ENCODE measurements around the gene TACC2.

DNA sequence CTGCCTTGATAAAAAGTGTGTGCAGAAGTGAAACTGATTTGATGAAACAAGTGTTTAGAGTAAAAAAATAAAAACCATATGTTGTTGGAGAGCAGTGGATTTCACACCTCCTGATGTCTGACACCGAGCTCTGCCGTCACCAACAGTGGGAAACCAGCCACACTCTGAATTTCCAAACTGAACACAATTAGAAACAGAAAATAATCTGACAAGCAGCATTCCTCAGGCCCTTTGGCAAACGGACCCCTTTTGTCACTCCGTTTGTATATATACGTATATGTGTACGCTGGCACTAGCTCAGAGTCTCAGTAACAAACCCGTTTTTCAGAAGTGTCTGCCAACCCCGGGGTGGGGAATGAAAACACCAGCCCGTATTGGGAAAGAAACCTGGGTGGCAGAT is 32.4 kb downstream of the TACC2 start:
- TF ChIP-seq, protein P1, sequence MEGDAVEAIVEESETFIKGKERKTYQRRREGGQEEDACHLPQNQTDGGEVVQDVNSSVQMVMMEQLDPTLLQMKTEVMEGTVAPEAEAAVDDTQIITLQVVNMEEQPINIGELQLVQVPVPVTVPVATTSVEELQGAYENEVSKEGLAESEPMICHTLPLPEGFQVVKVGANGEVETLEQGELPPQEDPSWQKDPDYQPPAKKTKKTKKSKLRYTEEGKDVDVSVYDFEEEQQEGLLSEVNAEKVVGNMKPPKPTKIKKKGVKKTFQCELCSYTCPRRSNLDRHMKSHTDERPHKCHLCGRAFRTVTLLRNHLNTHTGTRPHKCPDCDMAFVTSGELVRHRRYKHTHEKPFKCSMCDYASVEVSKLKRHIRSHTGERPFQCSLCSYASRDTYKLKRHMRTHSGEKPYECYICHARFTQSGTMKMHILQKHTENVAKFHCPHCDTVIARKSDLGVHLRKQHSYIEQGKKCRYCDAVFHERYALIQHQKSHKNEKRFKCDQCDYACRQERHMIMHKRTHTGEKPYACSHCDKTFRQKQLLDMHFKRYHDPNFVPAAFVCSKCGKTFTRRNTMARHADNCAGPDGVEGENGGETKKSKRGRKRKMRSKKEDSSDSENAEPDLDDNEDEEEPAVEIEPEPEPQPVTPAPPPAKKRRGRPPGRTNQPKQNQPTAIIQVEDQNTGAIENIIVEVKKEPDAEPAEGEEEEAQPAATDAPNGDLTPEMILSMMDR (conservative IDR thresholded peaks at IDR 0.05): no peak
- TF ChIP-seq EZH2 (IDR thresholded peaks at IDR 0.05; ENCODE audit: low read depth): no peak
